Ovary (tissue), 3 donors: ENCODE results near the gene DOCK2.

Experiments
- CTCF ChIP-seq, 3 donors: fragments of 450-650 bp in 2 of 3; fragments of 200-600 bp in 1 of 3; IDR thresholded peaks; one replicate each; pipeline versions ENCODE4 v1.5.1 to v1.8.0; 2016 to 2022; ENCODE audit warnings: antibody characterized with exemption in 3 of 3, mild to moderate bottlenecking in 1 of 3
- EP300 ChIP-seq: sonication (generic); formaldehyde crosslinking; IDR thresholded peaks from one replicate; pipeline ENCODE4 v1.6.1; 2017; ENCODE audit warnings: antibody characterized with exemption
- POLR2A ChIP-seq: fragments of 450-650 bp; IDR thresholded peaks from one replicate; pipeline ENCODE4 v1.6.1; 2017; ENCODE audit warnings: antibody characterized with exemption, mild to moderate bottlenecking, moderate library complexity
- donor health status: DM: no; HTN: no; CAD: no.

GRCh38 chr5:170080217-170080616, 443.1 kb downstream of the DOCK2 start:
- no peak for TF ChIP-seq CTCF (IDR thresholded peaks at IDR 0.05)
- TF ChIP-seq POLR2A = no peak
- no peak for TF ChIP-seq EP300
